ENCODE data around the gene POLN.

GRCh38 chr4:2273657-2274319 is 31.9 kb upstream of the POLN start:
- TF ChIP-seq POLR2A (IDR thresholded peaks at IDR 0.05), result no peak
- TF ChIP-seq, protein P1, sequence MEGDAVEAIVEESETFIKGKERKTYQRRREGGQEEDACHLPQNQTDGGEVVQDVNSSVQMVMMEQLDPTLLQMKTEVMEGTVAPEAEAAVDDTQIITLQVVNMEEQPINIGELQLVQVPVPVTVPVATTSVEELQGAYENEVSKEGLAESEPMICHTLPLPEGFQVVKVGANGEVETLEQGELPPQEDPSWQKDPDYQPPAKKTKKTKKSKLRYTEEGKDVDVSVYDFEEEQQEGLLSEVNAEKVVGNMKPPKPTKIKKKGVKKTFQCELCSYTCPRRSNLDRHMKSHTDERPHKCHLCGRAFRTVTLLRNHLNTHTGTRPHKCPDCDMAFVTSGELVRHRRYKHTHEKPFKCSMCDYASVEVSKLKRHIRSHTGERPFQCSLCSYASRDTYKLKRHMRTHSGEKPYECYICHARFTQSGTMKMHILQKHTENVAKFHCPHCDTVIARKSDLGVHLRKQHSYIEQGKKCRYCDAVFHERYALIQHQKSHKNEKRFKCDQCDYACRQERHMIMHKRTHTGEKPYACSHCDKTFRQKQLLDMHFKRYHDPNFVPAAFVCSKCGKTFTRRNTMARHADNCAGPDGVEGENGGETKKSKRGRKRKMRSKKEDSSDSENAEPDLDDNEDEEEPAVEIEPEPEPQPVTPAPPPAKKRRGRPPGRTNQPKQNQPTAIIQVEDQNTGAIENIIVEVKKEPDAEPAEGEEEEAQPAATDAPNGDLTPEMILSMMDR (IDR thresholded peaks at IDR 0.05), result no peak
